SK-N-SH (cell line): ENCODE measurements around the gene NLRC5. TPM values are rescaled to one million over a fixed set of nuclear protein-coding genes. Genes with fewer than 3 reads are reported as not detected.

Experiments
- FOXJ3 ChIP-seq: sonication (generic); formaldehyde crosslinking; IDR thresholded peaks from 2 replicates; pipeline ENCODE4 v1.5.1; 2020; ENCODE audit warnings: mild to moderate bottlenecking, missing genetic modification reagents
- polyA plus RNA-seq, 3 experiments: library from polyadenylated mRNA; depleted of rRNA; stranded (reverse); fragments of >200 nt; gene quantifications; 2 replicates each; pipeline ENCODE4 v1.2.3, GENCODE V29; 2012
- TF ChIP-seq, protein P1 (sequence below): IDR thresholded peaks from 2 replicates; pipeline ENCODE4 v1.6.1; 2012; ENCODE audit warnings: mild to moderate bottlenecking, low read depth, low read length, moderate library complexity

The NLRC5 gene
- polyA plus RNA-seq, 1 of the 3 experiments (the other 2 are of a cell fraction), result 6.5 TPM

DNA sequence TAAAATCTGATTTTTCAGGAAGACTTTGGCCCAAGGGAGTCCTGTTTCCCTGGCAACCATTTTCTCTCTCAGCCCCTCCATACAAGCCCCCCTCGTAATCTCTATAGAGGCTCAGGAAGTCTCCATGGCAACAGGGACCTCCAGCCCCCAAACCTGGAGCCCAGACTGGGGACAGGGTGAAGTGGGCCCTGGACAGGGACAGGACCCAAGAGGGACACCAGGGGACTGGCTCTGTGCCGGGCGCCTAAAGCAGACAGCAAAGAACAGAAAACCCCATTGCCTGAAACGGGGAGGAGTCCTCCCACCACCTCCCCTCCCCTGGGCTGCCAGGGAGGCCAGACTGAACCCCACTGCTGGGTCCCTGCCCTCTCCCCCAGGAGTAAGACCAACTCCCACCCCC is 143.7 kb downstream of the NLRC5 start (continued):
- TF ChIP-seq, protein P1, sequence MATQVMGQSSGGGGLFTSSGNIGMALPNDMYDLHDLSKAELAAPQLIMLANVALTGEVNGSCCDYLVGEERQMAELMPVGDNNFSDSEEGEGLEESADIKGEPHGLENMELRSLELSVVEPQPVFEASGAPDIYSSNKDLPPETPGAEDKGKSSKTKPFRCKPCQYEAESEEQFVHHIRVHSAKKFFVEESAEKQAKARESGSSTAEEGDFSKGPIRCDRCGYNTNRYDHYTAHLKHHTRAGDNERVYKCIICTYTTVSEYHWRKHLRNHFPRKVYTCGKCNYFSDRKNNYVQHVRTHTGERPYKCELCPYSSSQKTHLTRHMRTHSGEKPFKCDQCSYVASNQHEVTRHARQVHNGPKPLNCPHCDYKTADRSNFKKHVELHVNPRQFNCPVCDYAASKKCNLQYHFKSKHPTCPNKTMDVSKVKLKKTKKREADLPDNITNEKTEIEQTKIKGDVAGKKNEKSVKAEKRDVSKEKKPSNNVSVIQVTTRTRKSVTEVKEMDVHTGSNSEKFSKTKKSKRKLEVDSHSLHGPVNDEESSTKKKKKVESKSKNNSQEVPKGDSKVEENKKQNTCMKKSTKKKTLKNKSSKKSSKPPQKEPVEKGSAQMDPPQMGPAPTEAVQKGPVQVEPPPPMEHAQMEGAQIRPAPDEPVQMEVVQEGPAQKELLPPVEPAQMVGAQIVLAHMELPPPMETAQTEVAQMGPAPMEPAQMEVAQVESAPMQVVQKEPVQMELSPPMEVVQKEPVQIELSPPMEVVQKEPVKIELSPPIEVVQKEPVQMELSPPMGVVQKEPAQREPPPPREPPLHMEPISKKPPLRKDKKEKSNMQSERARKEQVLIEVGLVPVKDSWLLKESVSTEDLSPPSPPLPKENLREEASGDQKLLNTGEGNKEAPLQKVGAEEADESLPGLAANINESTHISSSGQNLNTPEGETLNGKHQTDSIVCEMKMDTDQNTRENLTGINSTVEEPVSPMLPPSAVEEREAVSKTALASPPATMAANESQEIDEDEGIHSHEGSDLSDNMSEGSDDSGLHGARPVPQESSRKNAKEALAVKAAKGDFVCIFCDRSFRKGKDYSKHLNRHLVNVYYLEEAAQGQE, result no peak
- TF ChIP-seq FOXJ3, result no peak
- TF ChIP-seq, all 33 proteins: peak for 0

Other genes with a start within 250 kb of the NLRC5 start
- not detected in 2 replicates for gene SLC12A3, start 124.3 kb upstream of the NLRC5 start, polyA plus RNA-seq (2012; rRNA removed)
- 46.3 and 71.1 TPM in 2 replicates for gene HERPUD1, start 57.4 kb upstream of the NLRC5 start, polyA plus RNA-seq (2012; rRNA removed)
- gene CETP, start 27.6 kb upstream of the NLRC5 start, polyA plus RNA-seq (2012; rRNA removed), result not detected in 2 replicates
- 63.8 and 73.0 TPM in 2 replicates for gene CPNE2, start 103.0 kb downstream of the NLRC5 start, polyA plus RNA-seq (2012; rRNA removed)
- gene PSME3IP1, start 196.5 kb downstream of the NLRC5 start, polyA plus RNA-seq (2012; rRNA removed), result 80.9 and 92.0 TPM in 2 replicates
- 16.6 and 21.7 TPM in 2 replicates for gene RSPRY1, start 196.8 kb downstream of the NLRC5 start, polyA plus RNA-seq (2012; rRNA removed)